BE2C (cell line): ENCODE results near the gene VSIR.

Source experiments
- DNase-seq: peaks from one replicate; pipeline ENCODE4 v3.0.0-alpha.2; 2020
- H3K27me3 ChIP-seq: fragments of 250-450 bp; sonication (Bioruptor Pico); 2 replicates; pipeline ENCODE4 v1.5.1; 2020; ENCODE audit warnings: mild to moderate bottlenecking
- H3K36me3 ChIP-seq: fragments of 250-450 bp; sonication (Bioruptor Pico); 2 replicates; pipeline ENCODE4 v1.5.1; 2020; ENCODE audit warnings: mild to moderate bottlenecking
- H3K4me1 ChIP-seq: fragments of 250-450 bp; sonication (Bioruptor Pico); 2 replicates; pipeline ENCODE4 v1.5.1; 2020
- H3K4me3 ChIP-seq: 2 replicates; pipeline ENCODE4 v1.5.1; 2011; ENCODE audit warnings: low read depth, low read length
- H3K9me3 ChIP-seq: fragments of 250-450 bp; sonication (Bioruptor Pico); 2 replicates; pipeline ENCODE4 v1.5.1; 2020
- CTCF ChIP-seq: IDR thresholded peaks from 2 replicates; pipeline ENCODE4 v1.5.1; 2012; ENCODE audit warnings: mild to moderate bottlenecking, low read depth, low read length

VSIR gene

GRCh38 chr10:71769279-71769823 lies 4.0 kb downstream of the VSIR start:
- DNase-seq, result no peak
- no peak for TF ChIP-seq CTCF
- H3K4me3 ChIP-seq, result no peak overlapping the region
- no peaks in the 10 kb centered on the region for H3K36me3 ChIP-seq
- H3K9me3 ChIP-seq, result no peaks in the 10 kb centered on the region
- H3K4me1 ChIP-seq, result no peaks in the 10 kb centered on the region
- no peaks in the 10 kb centered on the region for H3K27me3 ChIP-seq

- TF ChIP-seq CTCF, result no peak
- DNase-seq, result no peak
- H3K36me3 ChIP-seq, result no peaks in the 10 kb centered on the region
- no peaks in the 10 kb centered on the region for H3K27me3 ChIP-seq
- no peaks in the 10 kb centered on the region for H3K9me3 ChIP-seq
- no peak overlapping the region for H3K4me3 ChIP-seq
- H3K4me1 ChIP-seq, result no peaks in the 10 kb centered on the region; the same call in 1 of the 2 replicates
These were observed 5.8 kb downstream of the VSIR start for GRCh38 chr10:71767420-71768035.

- no peaks in the 10 kb centered on the region for H3K36me3 ChIP-seq
- no peaks in the 10 kb centered on the region for H3K9me3 ChIP-seq
- no peak for DNase-seq
- no peaks in the 10 kb centered on the region for H3K27me3 ChIP-seq
- no peaks in the 10 kb centered on the region; the same call in 1 of the 2 replicates for H3K4me1 ChIP-seq
- no peak overlapping the region for H3K4me3 ChIP-seq
- no peak for TF ChIP-seq CTCF
These were observed 6.5 kb downstream of the VSIR start for GRCh38 chr10:71766717-71767419.

DNA sequence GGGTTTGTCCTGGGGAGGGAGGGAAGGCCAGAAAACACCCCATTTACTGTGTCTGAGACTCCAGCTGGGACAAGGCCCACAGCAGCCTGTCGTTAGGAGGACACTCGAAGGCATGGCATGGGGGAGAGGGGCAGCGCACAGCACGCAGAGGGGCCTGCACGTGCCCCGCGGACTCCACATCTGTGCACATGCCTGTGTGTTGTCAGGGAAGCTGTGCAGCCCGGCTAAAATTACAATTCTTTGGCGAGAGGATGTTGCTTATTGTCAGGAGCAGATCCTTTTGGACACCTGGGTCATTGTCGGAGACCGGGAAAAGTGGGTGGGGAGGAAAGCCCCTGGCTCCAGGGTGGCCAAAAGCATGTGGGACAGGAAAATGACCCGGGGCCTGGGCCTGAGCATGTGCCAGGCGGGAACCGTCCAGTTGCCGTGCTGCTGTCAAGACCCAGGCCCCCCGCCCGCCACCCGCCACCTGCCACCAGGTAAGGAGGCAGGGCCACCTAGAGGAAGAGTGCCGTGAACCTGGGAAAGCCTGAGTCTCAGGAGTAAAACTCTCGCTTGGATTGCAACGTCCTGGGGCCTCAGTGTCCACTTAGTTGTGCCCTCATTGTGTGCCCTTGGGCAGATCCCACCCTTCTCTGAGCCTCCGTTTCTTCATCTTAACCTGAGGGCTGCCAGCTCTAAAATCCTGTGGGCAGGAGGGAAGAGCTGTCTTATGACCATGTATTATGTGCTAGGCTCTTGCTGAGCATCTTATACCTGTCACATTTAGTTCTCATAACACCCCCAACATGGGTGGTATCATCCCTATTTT lies 7.2 kb downstream of the VSIR start:
- Histone ChIP-seq H3K9me3 (no peaks in the 10 kb centered on the region), H3K4me3 (no peak overlapping the region), H3K36me3 (no peaks in the 10 kb centered on the region), H3K27me3 (no peaks in the 10 kb centered on the region), H3K4me1 (no peaks in the 10 kb centered on the region; the same call in 1 of the 2 replicates)
- no peak for DNase-seq
- no peak for TF ChIP-seq CTCF

- H3K36me3 ChIP-seq, result no peaks in the 10 kb centered on the region
- H3K4me3 ChIP-seq, result no peak overlapping the region
- no peak for DNase-seq
- TF ChIP-seq CTCF, result no peak
- no peaks in the 10 kb centered on the region; the same call in 1 of the 2 replicates for H3K4me1 ChIP-seq
- H3K9me3 ChIP-seq, result no peaks in the 10 kb centered on the region
- H3K27me3 ChIP-seq, result no peaks in the 10 kb centered on the region
These were observed 8.0 kb downstream of the VSIR start for GRCh38 chr10:71765176-71765904.
